Fibroblast of pulmonary artery (primary cell): ENCODE data around the gene UBE3A.

Source experiments
- DNase-seq: peaks from one replicate; pipeline ENCODE4 v3.0.0-alpha.2; 2010; ENCODE audit warnings: low read depth
- H3K4me3 ChIP-seq: replicated peaks from 2 replicates; pipeline ENCODE4 v1.5.1; 2011; ENCODE audit warnings: low read depth, mild to moderate bottlenecking, control low read depth, low read length, moderate library complexity
- TF ChIP-seq, protein P1 (sequence below): IDR thresholded peaks from 2 replicates; pipeline ENCODE4 v1.5.1; 2011; ENCODE audit warnings: mild to moderate bottlenecking, control low read depth, low read length, inconsistent platforms; ENCODE audit errors: missing control alignments

Gene UBE3A

DNA sequence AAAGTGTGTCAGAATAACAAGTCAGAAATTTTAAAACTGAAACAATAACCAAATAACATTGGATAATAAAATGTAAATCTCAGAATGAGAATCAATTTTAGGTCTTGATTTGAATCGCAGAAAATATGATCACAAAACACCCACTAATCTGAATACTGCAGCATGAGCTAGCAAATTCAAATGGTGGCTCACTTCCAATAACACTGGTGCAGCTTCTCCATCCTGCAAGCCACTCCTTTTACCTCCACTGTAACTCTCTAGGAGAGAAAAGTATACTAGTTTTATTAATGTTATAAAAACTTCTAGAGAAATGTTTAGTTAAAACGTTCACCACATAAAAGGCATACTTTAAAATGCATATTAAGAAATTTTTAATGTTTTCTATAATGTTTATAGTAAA lies 30.4 kb downstream of the UBE3A start:
- no peak overlapping the region for H3K4me3 ChIP-seq
- no peak for DNase-seq
- TF ChIP-seq, protein P1, sequence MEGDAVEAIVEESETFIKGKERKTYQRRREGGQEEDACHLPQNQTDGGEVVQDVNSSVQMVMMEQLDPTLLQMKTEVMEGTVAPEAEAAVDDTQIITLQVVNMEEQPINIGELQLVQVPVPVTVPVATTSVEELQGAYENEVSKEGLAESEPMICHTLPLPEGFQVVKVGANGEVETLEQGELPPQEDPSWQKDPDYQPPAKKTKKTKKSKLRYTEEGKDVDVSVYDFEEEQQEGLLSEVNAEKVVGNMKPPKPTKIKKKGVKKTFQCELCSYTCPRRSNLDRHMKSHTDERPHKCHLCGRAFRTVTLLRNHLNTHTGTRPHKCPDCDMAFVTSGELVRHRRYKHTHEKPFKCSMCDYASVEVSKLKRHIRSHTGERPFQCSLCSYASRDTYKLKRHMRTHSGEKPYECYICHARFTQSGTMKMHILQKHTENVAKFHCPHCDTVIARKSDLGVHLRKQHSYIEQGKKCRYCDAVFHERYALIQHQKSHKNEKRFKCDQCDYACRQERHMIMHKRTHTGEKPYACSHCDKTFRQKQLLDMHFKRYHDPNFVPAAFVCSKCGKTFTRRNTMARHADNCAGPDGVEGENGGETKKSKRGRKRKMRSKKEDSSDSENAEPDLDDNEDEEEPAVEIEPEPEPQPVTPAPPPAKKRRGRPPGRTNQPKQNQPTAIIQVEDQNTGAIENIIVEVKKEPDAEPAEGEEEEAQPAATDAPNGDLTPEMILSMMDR, result no peak

DNA sequence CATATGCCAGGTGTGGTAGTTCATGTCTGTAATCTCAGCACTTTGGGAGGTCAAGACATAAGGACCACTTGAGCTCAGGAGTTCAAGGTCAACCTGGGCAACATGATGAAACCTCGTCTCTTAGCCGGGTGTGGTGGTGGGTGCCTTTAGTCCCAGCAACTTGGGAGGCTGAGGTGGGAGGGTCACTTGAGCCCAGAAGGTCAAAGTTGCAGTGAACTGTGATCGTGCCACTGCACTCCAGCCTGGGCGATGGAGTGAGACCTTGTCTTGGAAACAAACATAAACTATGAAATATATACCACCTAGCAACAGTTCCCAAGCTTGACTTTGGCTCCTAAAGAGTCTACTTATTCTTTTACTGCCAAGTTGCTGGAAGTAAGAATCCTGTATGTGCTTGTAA lies 30.9 kb downstream of the UBE3A start:
- DNase-seq, result no peak
- H3K4me3 ChIP-seq, result no peak overlapping the region
- TF ChIP-seq, protein P1, result no peak

DNA sequence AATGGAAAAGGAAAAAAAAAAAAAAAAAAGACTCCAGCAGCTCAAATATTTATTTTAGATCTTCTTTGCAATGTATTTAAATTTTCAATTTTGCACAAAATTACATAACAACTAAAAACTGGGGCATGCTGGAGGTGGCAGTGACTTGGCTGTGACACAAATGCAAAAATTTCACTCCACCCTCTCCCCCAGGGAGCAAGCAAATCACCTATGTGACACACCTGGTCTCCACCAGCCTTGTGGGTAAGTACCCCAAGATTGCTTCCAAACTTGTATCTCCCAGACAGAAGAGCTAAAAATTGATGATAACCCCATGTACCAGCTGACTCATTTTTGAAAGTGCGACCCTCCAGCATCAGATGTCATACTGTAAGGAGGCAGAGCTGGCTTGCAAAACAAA lies 32.0 kb downstream of the UBE3A start:
- TF ChIP-seq, protein P1, result no peak
- H3K4me3 ChIP-seq, result no peak overlapping the region
- no peak for DNase-seq

DNA sequence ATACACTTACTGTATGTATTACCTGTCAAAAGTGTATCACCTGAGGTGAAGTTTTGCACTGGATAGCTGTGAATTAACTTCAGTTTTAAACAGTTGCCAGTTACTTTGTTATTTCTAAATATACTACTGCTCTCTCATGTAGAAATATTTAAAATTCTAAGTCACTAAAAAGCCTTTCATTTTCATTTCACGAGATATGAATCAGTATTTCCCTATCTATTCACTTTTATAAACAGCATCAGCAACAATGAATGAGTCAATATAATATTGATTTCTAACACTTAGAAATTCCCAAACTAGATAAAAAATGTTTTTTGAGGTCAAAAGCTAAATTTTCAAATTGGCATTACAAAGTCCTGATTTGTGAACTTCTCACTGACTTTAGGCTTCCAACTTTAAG lies 32.6 kb downstream of the UBE3A start:
- TF ChIP-seq, protein P1, result no peak
- no peak for DNase-seq
- no peak overlapping the region for H3K4me3 ChIP-seq

DNA sequence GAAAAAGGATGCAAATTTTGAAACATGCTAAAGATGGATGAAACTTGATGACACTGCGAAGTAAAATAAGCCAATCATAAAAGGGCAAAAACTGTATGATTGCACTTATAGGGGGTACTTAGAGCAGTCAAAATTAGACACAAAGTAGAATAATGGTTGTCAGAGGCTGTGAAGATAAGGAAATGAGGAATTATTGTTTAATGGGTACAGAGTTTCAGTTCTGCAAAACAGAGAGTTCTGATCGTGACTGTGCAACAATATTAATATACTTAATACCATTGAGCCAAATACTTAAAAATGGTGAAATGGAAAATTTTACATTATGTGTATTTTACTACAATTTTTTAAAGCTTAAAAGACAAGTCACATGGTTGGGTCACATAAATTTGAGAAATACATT lies 35.1 kb downstream of the UBE3A start:
- no peak overlapping the region for H3K4me3 ChIP-seq
- no peak for DNase-seq
- TF ChIP-seq, protein P1, result no peak

DNA sequence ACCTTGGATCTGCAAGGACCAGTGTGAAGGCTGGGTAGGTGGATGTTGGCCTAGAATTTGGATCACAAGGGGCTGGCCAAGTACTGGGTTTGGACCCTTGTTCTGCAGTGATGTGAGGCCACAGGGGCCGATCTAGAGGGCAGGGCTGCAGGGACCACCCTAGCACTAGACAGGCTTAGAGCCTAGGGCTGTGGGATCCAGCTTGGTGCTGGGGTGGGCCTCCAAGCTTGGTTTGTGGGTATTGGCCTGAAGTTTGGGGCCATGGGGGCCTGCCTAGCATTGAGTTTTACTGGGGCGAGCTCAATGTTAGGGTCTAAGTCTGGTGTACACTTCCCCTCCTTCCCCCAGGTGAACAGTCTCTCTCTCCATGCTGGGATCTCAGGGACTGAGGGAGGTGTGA lies 36.5 kb downstream of the UBE3A start:
- H3K4me3 ChIP-seq, result no peak overlapping the region
- no peak for DNase-seq
- TF ChIP-seq, protein P1, result no peak

DNA sequence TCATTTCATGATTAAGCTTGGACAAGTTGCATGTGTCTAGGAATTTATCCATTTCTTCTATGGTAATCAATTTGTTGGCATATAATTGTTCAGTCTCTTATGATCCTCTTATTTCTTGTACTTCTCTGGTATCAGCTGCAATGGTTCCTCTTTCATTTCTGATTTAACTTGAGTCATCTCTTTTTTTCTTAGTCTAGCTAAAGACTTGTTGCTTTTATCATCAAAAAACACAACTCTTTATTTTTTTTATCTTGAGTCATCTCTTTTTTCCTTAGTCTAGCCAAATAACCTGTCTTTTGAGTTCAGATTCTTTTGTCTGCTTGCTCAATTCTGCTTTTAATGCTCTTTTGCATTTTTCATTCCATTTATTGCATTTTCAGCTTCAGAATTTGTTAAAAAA lies 37.3 kb downstream of the UBE3A start:
- no peak for DNase-seq
- H3K4me3 ChIP-seq, result no peak overlapping the region
- TF ChIP-seq, protein P1, result no peak
